HCT116 (cell line): ENCODE data around the gene EPN1. TPM values are rescaled to one million over a fixed set of nuclear protein-coding genes. Genes with fewer than 3 reads are reported as not detected.

Source experiments
- ATAC-seq: fragments of 200-7000 bp; cut with Tn5 transposase; 2 replicates; pipeline ENCODE4 v1.9.1; 2020; ENCODE audit warnings: mild to moderate bottlenecking, moderate library complexity
- BruUV-seq: library from RNA; stranded (reverse); fragments of 400-500 nt; replicated peaks from 2 replicates; lab custom pipeline; 2021; lab: Mats Ljungman, UMichigan
- CTCF ChIA-PET: fragments of 300-600 bp; sonication (Branson Sonifier 250); formaldehyde crosslinking; loops from one replicate; lab custom pipeline; 2021; ENCODE audit warnings: antibody characterized with exemption; lab: Charles Lee
- POLR2A ChIA-PET: fragments of 300-600, 350-600 bp; sonication (Branson Sonifier 250); formaldehyde crosslinking; loops from one replicate; lab custom pipeline; 2021; ENCODE audit warnings: antibody characterized with exemption; lab: Charles Lee
- RAD21 ChIA-PET, 2 experiments: fragments of 300-600 bp; sonication (Branson Sonifier 250); formaldehyde crosslinking; loops; one replicate each; lab custom pipeline; 2023; ENCODE audit warnings: low total read pairs in 2 of 2; ENCODE audit not compliant: uncharacterized antibody in 2 of 2, unreplicated experiment in 2 of 2, low non-redundant PET in 1 of 2; lab: Charles Lee
- DNase-seq: peaks from one replicate; pipeline ENCODE4 v3.0.0-alpha.2; 2010; ENCODE audit warnings: low read depth, low spot score
- H2AFZ ChIP-seq: fragments of 200-600 bp; shearing (Covaris generic), sonication (generic); 2 replicates; pipeline ENCODE4 v1.6.1; 2017; ENCODE audit warnings: low read depth, mixed run types, mixed read lengths, antibody characterized with exemption, low read length; ENCODE audit not compliant: poor library complexity, severe bottlenecking
- H3K27ac ChIP-seq: 2 replicates; pipeline ENCODE4 v1.5.1; 2012; ENCODE audit warnings: low read depth, low read length
- H3K27me3 ChIP-seq: fragments of 200-600 bp; sonication (generic); 2 replicates; pipeline ENCODE4 v1.6.1; 2016; ENCODE audit warnings: mixed run types, low read length, mixed read lengths; ENCODE audit not compliant: insufficient read depth
- H3K36me3 ChIP-seq, 2 experiments: fragments of 200-500 bp in 1 of 2; fragments of 200-600 bp in 1 of 2; sonication (Bioruptor generic) in 1 of 2; sonication (generic) in 1 of 2; 2 replicates each; pipeline versions ENCODE4 v1.5.1 to v1.6.1; 2014 to 2016; ENCODE audit warnings: low read length in 2 of 2, inconsistent platforms in 1 of 2, mixed read lengths in 1 of 2, mixed run types in 1 of 2; ENCODE audit not compliant: insufficient read depth in 2 of 2, control insufficient read depth in 1 of 2
- H3K4me1 ChIP-seq, 2 experiments: fragments of 200-600 bp in 1 of 2; sonication (generic) in 1 of 2; 2 replicates each; pipeline versions ENCODE4 v1.5.1 to v1.6.1; 2012 to 2017; ENCODE audit warnings: low read length in 2 of 2, inconsistent platforms in 1 of 2, mild to moderate bottlenecking in 1 of 2, mixed read lengths in 1 of 2, mixed run types in 1 of 2, moderate library complexity in 1 of 2; ENCODE audit not compliant: insufficient read depth in 2 of 2, control insufficient read depth in 1 of 2
- H3K4me2 ChIP-seq: fragments of 200-600 bp; sonication (generic); 2 replicates; pipeline ENCODE4 v1.6.1; 2017; ENCODE audit warnings: mixed run types, low read length, mixed read lengths
- H3K4me3 ChIP-seq, 2 experiments: fragments of 200-600 bp in 1 of 2; sonication (generic) in 1 of 2; replicated peaks in 1 of 2; 2 replicates each; pipeline ENCODE4 v1.5.1; 2011 to 2016; ENCODE audit warnings: low read length in 2 of 2, control low read depth in 1 of 2, low read depth in 1 of 2, mild to moderate bottlenecking in 1 of 2, mixed read lengths in 1 of 2, mixed run types in 1 of 2
- H3K79me2 ChIP-seq: fragments of 200-600 bp; sonication (generic); 2 replicates; pipeline ENCODE4 v1.6.1; 2017; ENCODE audit warnings: mild to moderate bottlenecking, mixed run types, low read length, moderate library complexity, mixed read lengths; ENCODE audit not compliant: insufficient read depth
- H3K9ac ChIP-seq: fragments of 200-600 bp; sonication (generic); 2 replicates; pipeline ENCODE4 v1.6.1; 2016; ENCODE audit warnings: low read length, mixed read lengths
- H3K9me2 ChIP-seq: fragments of 200-600 bp; sonication (generic), shearing (Covaris generic); 2 replicates; pipeline ENCODE4 v1.6.1; 2017; ENCODE audit warnings: mixed run types, mild to moderate bottlenecking, moderate library complexity; ENCODE audit not compliant: insufficient read depth
- H3K9me3 ChIP-seq, 2 experiments: fragments of 200-500 bp in 1 of 2; fragments of 200-600 bp in 1 of 2; sonication (Bioruptor generic) in 1 of 2; sonication (generic) in 1 of 2; 2 replicates each; pipeline ENCODE4 v1.6.1; 2014 to 2017; ENCODE audit warnings: low read length in 2 of 2, mixed read lengths in 2 of 2, inconsistent platforms in 1 of 2, low read depth in 1 of 2, mild to moderate bottlenecking in 1 of 2, mixed run types in 1 of 2, moderate library complexity in 1 of 2; ENCODE audit not compliant: control insufficient read depth in 1 of 2, insufficient read depth in 1 of 2
- H4K20me1 ChIP-seq: fragments of 200-600 bp; sonication (generic), shearing (Covaris generic); 2 replicates; pipeline ENCODE4 v1.6.1; 2017; ENCODE audit warnings: mixed run types, mild to moderate bottlenecking, moderate library complexity; ENCODE audit not compliant: insufficient read depth
- CBX3 ChIP-seq: IDR thresholded peaks from 2 replicates; pipeline ENCODE4 v1.6.1; 2012; ENCODE audit warnings: low read depth
- CTCF ChIP-seq, 3 experiments: fragments of 200-600 bp in 1 of 3; sonication (generic) in 1 of 3; IDR thresholded peaks in 2 of 3; conservative IDR thresholded peaks in 1 of 3; 2 replicates each; pipeline ENCODE4 v1.5.1; 2012 to 2017; ENCODE audit warnings: low read depth in 2 of 3, low read length in 2 of 3, antibody characterized with exemption in 1 of 3, borderline replicate concordance in 1 of 3, control low read depth in 1 of 3, mild to moderate bottlenecking in 1 of 3, mixed read lengths in 1 of 3, mixed run types in 1 of 3, moderate library complexity in 1 of 3; ENCODE audit not compliant: insufficient read depth in 1 of 3
- EGR1 ChIP-seq: IDR thresholded peaks from 2 replicates; pipeline ENCODE4 v1.6.1; 2012; ENCODE audit warnings: low read depth
- EZH2 ChIP-seq: fragments of 200-600 bp; sonication (generic); IDR thresholded peaks from 2 replicates; pipeline ENCODE4 v1.6.1; 2017; ENCODE audit warnings: antibody characterized with exemption, mixed run types
- EZH2phosphoT487 ChIP-seq: fragments of 200-600 bp; IDR thresholded peaks from 2 replicates; pipeline ENCODE4 v1.6.1; 2018; ENCODE audit warnings: antibody characterized with exemption, borderline replicate concordance
- JUND ChIP-seq: IDR thresholded peaks from 2 replicates; pipeline ENCODE4 v1.6.1; 2012
- MAX ChIP-seq: IDR thresholded peaks from 2 replicates; pipeline ENCODE4 v1.6.1; 2012
- POLR2A ChIP-seq: IDR thresholded peaks from 2 replicates; pipeline ENCODE4 v1.7.0; 2011; ENCODE audit warnings: borderline replicate concordance; ENCODE audit not compliant: insufficient read depth, insufficient read length; ENCODE audit errors: extremely low read depth
- POLR2AphosphoS5 ChIP-seq: IDR thresholded peaks from 2 replicates; pipeline ENCODE4 v1.6.1; 2011; ENCODE audit warnings: mild to moderate bottlenecking, low read depth, low read length, moderate library complexity
- SIN3A ChIP-seq: IDR thresholded peaks from 2 replicates; pipeline ENCODE4 v1.6.1; 2012; ENCODE audit warnings: low read depth
- SP1 ChIP-seq: IDR thresholded peaks from 2 replicates; pipeline ENCODE4 v1.6.1; 2012; ENCODE audit warnings: low read depth
- SRF ChIP-seq: IDR thresholded peaks from 2 replicates; pipeline ENCODE4 v1.6.1; 2012; ENCODE audit warnings: low read depth
- YY1 ChIP-seq: IDR thresholded peaks from 2 replicates; pipeline ENCODE4 v1.6.1; 2011; ENCODE audit warnings: low read length, low read depth, moderate library complexity, mild to moderate bottlenecking; ENCODE audit not compliant: insufficient replicate concordance; ENCODE audit errors: extremely low read depth
- ZBTB33 ChIP-seq: IDR thresholded peaks from 2 replicates; pipeline ENCODE4 v1.6.1; 2011; ENCODE audit warnings: mild to moderate bottlenecking, low read length, moderate library complexity; ENCODE audit not compliant: insufficient replicate concordance; ENCODE audit errors: extremely low read depth
- ZFX ChIP-seq: fragments of 450-650 bp; IDR thresholded peaks from 2 replicates; pipeline ENCODE4 v1.6.1; 2017
- ZNF274 ChIP-seq: fragments of 200-500 bp; sonication (Bioruptor generic); IDR thresholded peaks from 2 replicates; pipeline ENCODE4 v1.6.1; 2014; ENCODE audit warnings: mild to moderate bottlenecking, low read depth, low read length, inconsistent platforms
- intact Hi-C: fragments of 100-400 bp; cut with micrococcal nuclease; formaldehyde crosslinking; loops from 2 replicates; pipeline ENCODE4 v1.10.0; 2022
- total RNA-seq: library from RNA; stranded (reverse); gene quantifications from one replicate; pipeline ENCODE4 v1.2.1, GENCODE V29; 2021; ENCODE audit not compliant: unreplicated experiment

The EPN1 gene
- total RNA-seq, 1 experiment from 2014 or later: 122 TPM

- TF ChIP-seq ZBTB33 (no peak), JUND (no peak; the same call in 1 of the 2 replicates), CBX3 (no peak; the same call in 1 of the 2 replicates)
- TF ChIP-seq, all 23 proteins: peak for 8
Measured at GRCh38 chr19:55674841-55675660, at the start of gene EPN1 (continued).

GRCh38 chr19:55626350-55626749 lies 48.7 kb upstream of the EPN1 start:
- Histone ChIP-seq H3K9me3 (no peaks in the 10 kb centered on the region), H3K36me3 (no peaks in the 10 kb centered on the region), H3K79me2 (no peaks in the 10 kb centered on the region), H3K4me2 (no peak overlapping the region), H3K4me3 (no peak overlapping the region), H3K27ac (no peak overlapping the region), H3K9ac (no peak overlapping the region), H3K9me2 (no peaks in the 10 kb centered on the region), H4K20me1 (no peaks in the 10 kb centered on the region), H3K4me1 (peaks cover 8 to 15% of the 10 kb centered on the region in 2 experiments; a peak in 3 of 4 replicates), H2AFZ (no peak overlapping the region), H3K27me3 (no peaks in the 10 kb centered on the region)
- CTCF ChIA-PET: interaction anchor here (1.8 kb wide), 1 partner anchor 159 kb away, joined by 4 read pairs; no protein-coding TSS in a partner anchor
- DNase-seq (no peak), ATAC-seq (no peak)
- RAD21 ChIA-PET: no interaction called here
- no TSS peak for BruUV-seq
- TF ChIP-seq MAX (no peak), CTCF (IDR thresholded peaks at IDR 0.05 in 2 of 3, conservative IDR thresholded peaks at IDR 0.05 in 1 of 3; ENCODE audit: borderline replicate concordance in 1 of 3, insufficient read depth in 1 of 3, low read depth in 2 of 3, low read length in 2 of 3) (no peak), ZFX (no peak), POLR2AphosphoS5 (no peak), YY1 (no peak), EZH2phosphoT487 (no peak), POLR2A (no peak), ZNF274 (no peak), SRF (no peak), SP1 (no peak), CBX3 (no peak), EZH2 (no peak), EGR1 (no peak), ZBTB33 (no peak), SIN3A (no peak)
- intact Hi-C loops: no loop called here
- POLR2A ChIA-PET: interaction anchor here (1.0 kb wide), 1 partner anchor 22 kb away, joined by 3 read pairs; no protein-coding TSS in a partner anchor
